ENCODE data around the gene KIAA1210.

- TF ChIP-seq CTCF (IDR thresholded peaks at IDR 0.05; ENCODE audit: low read length) (no peak), EZH2 (IDR thresholded peaks at IDR 0.05; ENCODE audit: borderline replicate concordance, low read length) (no peak)
These were observed 54.9 kb downstream of the KIAA1210 start, which contains the start of gene CT47C1 for GRCh38 chrX:119072744-119073143.

Data from OCI-LY1 (cell line).